ENCODE data around the gene SBF1. TPM values are rescaled to one million over a fixed set of nuclear protein-coding genes. Genes with fewer than 3 reads are reported as not detected.

Gene SBF1
- total RNA-seq, 1 experiment from 2014 or later, result 97.2 TPM

GRCh38 chr22:50445880-50446707, 28.7 kb downstream of the SBF1 start:
- TF ChIP-seq, protein P1, sequence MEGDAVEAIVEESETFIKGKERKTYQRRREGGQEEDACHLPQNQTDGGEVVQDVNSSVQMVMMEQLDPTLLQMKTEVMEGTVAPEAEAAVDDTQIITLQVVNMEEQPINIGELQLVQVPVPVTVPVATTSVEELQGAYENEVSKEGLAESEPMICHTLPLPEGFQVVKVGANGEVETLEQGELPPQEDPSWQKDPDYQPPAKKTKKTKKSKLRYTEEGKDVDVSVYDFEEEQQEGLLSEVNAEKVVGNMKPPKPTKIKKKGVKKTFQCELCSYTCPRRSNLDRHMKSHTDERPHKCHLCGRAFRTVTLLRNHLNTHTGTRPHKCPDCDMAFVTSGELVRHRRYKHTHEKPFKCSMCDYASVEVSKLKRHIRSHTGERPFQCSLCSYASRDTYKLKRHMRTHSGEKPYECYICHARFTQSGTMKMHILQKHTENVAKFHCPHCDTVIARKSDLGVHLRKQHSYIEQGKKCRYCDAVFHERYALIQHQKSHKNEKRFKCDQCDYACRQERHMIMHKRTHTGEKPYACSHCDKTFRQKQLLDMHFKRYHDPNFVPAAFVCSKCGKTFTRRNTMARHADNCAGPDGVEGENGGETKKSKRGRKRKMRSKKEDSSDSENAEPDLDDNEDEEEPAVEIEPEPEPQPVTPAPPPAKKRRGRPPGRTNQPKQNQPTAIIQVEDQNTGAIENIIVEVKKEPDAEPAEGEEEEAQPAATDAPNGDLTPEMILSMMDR (conservative IDR thresholded peaks at IDR 0.05; ENCODE audit: low read depth, low read length), result no peak
- no peak for TF ChIP-seq EZH2 (IDR thresholded peaks at IDR 0.05; ENCODE audit: borderline replicate concordance, low read depth, low read length, poor library complexity, severe bottlenecking)
- POLR2A ChIA-PET (ENCODE audit: low non-redundant PET), result interaction anchor here (0.5 kb wide), 1 partner anchor 44 kb away, joined by 6 read pairs; no protein-coding TSS in a partner anchor
- H3K4me3 ChIP-seq (ENCODE audit: low read depth, low read length, poor library complexity, severe bottlenecking), result no peak overlapping the region
- no peaks in the 10 kb centered on the region for H3K9me3 ChIP-seq (ENCODE audit: low read depth, low read length, poor library complexity, severe bottlenecking)
- intact Hi-C loops (cut with micrococcal nuclease; ENCODE audit: unreplicated experiment), result no loop called here
- no peak for DNase-seq (ENCODE audit: low spot score)
- CTCF ChIA-PET, result no interaction called here
- BruUV-seq (replicated peaks), result no TSS peak
- no peak overlapping the region for H3K27ac ChIP-seq (ENCODE audit: low read depth, low read length, poor library complexity, severe bottlenecking)
- no peaks in the 10 kb centered on the region for H3K4me1 ChIP-seq (ENCODE audit: insufficient read depth, low read length, poor library complexity, severe bottlenecking)
- peaks cover 50% of the 10 kb centered on the region for H3K36me3 ChIP-seq (ENCODE audit: insufficient read depth, low read length, poor library complexity, severe bottlenecking)
- H3K27me3 ChIP-seq (replicated peaks; ENCODE audit: insufficient read depth, low read depth, low read length, poor library complexity), result no peaks in the 10 kb centered on the region

DNA sequence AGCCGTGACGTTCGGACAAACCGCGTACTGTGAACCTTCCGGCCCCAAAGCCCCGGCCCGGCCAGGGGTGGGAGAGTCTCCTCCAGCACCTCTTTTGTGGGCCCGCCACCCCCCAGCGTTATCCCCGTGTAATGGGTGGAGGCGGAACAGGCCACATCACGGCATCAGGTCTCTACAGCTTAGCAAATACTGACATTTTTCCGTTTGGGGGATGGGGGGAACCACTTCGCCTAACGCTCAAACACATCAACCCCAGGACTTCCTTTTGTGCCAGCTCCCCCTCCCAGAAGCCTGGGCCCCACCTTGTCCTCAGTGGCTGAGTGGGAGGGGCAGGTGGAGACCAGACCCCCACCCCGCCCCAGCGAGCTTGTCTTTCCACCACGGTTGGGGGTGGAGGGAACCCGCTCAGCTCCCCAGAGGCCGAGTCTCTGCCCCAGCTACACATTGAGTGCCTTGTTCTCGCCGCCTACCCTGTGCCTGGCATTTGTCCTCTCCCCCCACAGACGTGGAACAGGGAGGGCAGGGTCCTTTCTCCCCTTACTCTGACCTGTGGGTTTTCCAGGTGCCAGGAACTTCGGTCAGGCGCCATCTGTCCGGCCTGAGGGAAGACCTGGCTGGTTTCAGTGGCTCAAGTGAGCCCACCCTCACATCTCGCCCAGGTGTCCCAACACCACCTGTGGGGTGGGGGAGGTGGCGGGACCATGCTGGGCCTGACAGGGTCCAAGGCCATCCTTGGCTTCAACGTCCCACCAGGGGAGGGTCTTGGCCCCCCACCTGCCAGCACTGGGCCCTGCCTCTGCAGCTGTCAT, 29.6 kb downstream of the SBF1 start:
- Histone ChIP-seq H3K27ac (ENCODE audit: low read depth, low read length, poor library complexity, severe bottlenecking) (peak overlapping the region; percentile 47), H3K9me3 (ENCODE audit: low read depth, low read length, poor library complexity, severe bottlenecking) (no peaks in the 10 kb centered on the region), H3K4me3 (ENCODE audit: low read depth, low read length, poor library complexity, severe bottlenecking) (no peak overlapping the region), H3K4me1 (ENCODE audit: insufficient read depth, low read length, poor library complexity, severe bottlenecking) (no peaks in the 10 kb centered on the region), H3K27me3 (replicated peaks; ENCODE audit: insufficient read depth, low read depth, low read length, poor library complexity) (no peaks in the 10 kb centered on the region), H3K36me3 (ENCODE audit: insufficient read depth, low read length, poor library complexity, severe bottlenecking) (peaks cover 57% of the 10 kb centered on the region)
- peak; percentile 28 for DNase-seq (ENCODE audit: low spot score)
- ChIA-PET CTCF (interaction anchor here (0.6 kb wide), 1 partner anchor 203 kb away, joined by 3 read pairs; no protein-coding TSS in a partner anchor), POLR2A (ENCODE audit: low non-redundant PET) (interaction anchor here (0.5 kb wide), 1 partner anchor 43 kb away, joined by 6 read pairs; no protein-coding TSS in a partner anchor)
- intact Hi-C loops (cut with micrococcal nuclease; ENCODE audit: unreplicated experiment), result no loop called here
- TF ChIP-seq, protein P1 (conservative IDR thresholded peaks at IDR 0.05; ENCODE audit: low read depth, low read length), result no peak
- no peak for TF ChIP-seq EZH2 (IDR thresholded peaks at IDR 0.05; ENCODE audit: borderline replicate concordance, low read depth, low read length, poor library complexity, severe bottlenecking)
- BruUV-seq (replicated peaks), result no TSS peak

DNA sequence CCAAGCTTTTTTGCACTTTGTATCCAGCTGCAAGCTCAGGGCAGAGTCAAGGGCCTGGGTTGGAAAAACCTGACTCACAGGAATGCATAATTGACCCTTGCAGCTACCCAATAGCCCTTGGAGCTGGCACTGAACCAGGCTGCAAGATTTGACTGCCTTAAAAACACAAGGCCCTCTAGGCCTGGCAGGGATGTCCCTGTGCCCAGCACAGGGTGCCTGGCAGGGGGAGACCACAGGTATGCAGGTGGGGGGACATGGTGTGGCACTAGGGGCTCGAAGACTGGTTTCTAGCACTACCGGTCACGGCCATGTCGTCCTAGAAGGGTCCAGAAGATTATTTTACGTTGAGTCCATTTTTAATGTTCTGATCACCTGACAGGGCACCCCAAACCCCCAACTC, 30.2 kb downstream of the SBF1 start:
- Histone ChIP-seq H3K4me3 (ENCODE audit: low read depth, low read length, poor library complexity, severe bottlenecking) (no peak overlapping the region), H3K27ac (ENCODE audit: low read depth, low read length, poor library complexity, severe bottlenecking) (peak overlapping the region; percentile 47), H3K27me3 (replicated peaks; ENCODE audit: insufficient read depth, low read depth, low read length, poor library complexity) (no peaks in the 10 kb centered on the region), H3K36me3 (ENCODE audit: insufficient read depth, low read length, poor library complexity, severe bottlenecking) (peaks cover 60% of the 10 kb centered on the region), H3K4me1 (ENCODE audit: insufficient read depth, low read length, poor library complexity, severe bottlenecking) (no peaks in the 10 kb centered on the region), H3K9me3 (ENCODE audit: low read depth, low read length, poor library complexity, severe bottlenecking) (no peaks in the 10 kb centered on the region)
- DNase-seq (ENCODE audit: low spot score), result no peak
- ChIA-PET POLR2A (ENCODE audit: low non-redundant PET) (no interaction called here), CTCF (interaction anchor here (0.6 kb wide), 1 partner anchor 202 kb away, joined by 3 read pairs; no protein-coding TSS in a partner anchor)
- TF ChIP-seq, protein P1 (conservative IDR thresholded peaks at IDR 0.05; ENCODE audit: low read depth, low read length), result no peak
- TF ChIP-seq EZH2 (IDR thresholded peaks at IDR 0.05; ENCODE audit: borderline replicate concordance, low read depth, low read length, poor library complexity, severe bottlenecking), result no peak
- intact Hi-C loops (cut with micrococcal nuclease; ENCODE audit: unreplicated experiment), result no loop called here
- BruUV-seq (replicated peaks), result no TSS peak

Data from A673 (cell line).